Cardiac muscle cell (in vitro differentiated cells and primary cell): ENCODE data around the gene EEPD1. TPM values are rescaled to one million over a fixed set of nuclear protein-coding genes. Genes with fewer than 3 reads are reported as not detected.

Experiments
- DNase-seq, 2 donors: peaks; one replicate each; pipeline versions ENCODE4 v3.0.0 to v3.0.0-alpha.2; 2010 to 2017; ENCODE audit warnings: low read depth in 1 of 2, low spot score in 1 of 2
- H3K27ac ChIP-seq: fragments of 200-600 bp; sonication (generic); 2 replicates; pipeline ENCODE4 v1.5.1; 2016
- H3K27me3 ChIP-seq: fragments of 200-600 bp; sonication (generic); 2 replicates; pipeline ENCODE4 v1.6.0; 2016; ENCODE audit warnings: control low read depth
- H3K36me3 ChIP-seq: fragments of 200-600 bp; sonication (generic); 2 replicates; pipeline ENCODE4 v1.5.1; 2016; ENCODE audit warnings: control low read depth
- H3K4me1 ChIP-seq: fragments of 200-600 bp; sonication (generic); 2 replicates; pipeline ENCODE4 v1.8.1; 2017; ENCODE audit warnings: low read depth, mild to moderate bottlenecking, mixed run types
- H3K4me3 ChIP-seq: fragments of 200-600 bp; sonication (generic); 2 replicates; pipeline ENCODE4 v1.5.1; 2016; ENCODE audit warnings: mild to moderate bottlenecking
- H3K9me3 ChIP-seq: fragments of 200-600 bp; sonication (generic); 2 replicates; pipeline ENCODE4 v1.5.1; 2017; ENCODE audit warnings: low read depth, mild to moderate bottlenecking, control low read depth
- polyA plus RNA-seq: library from polyadenylated mRNA; unstranded; fragments of >200 nt; fragmentation: Nextera tagmentation; extraction: Ambion mirVana; gene quantifications from 2 replicates; pipeline ENCODE4 v1.2.1, GENCODE V29; 2016
- total RNA-seq: library from RNA; depleted of rRNA; stranded (reverse); fragments of >200 nt; gene quantifications from 2 replicates; pipeline ENCODE4 v1.2.3, GENCODE V29; 2016
- TF ChIP-seq, protein P1 (sequence below): IDR thresholded peaks from 2 replicates; pipeline ENCODE4 v1.5.1; 2012; ENCODE audit warnings: low read depth, mild to moderate bottlenecking, low read length

EEPD1 gene
- total and polyA plus RNA-seq, 2 experiments from 2014 or later, result 4.8 to 11.9 TPM

DNA sequence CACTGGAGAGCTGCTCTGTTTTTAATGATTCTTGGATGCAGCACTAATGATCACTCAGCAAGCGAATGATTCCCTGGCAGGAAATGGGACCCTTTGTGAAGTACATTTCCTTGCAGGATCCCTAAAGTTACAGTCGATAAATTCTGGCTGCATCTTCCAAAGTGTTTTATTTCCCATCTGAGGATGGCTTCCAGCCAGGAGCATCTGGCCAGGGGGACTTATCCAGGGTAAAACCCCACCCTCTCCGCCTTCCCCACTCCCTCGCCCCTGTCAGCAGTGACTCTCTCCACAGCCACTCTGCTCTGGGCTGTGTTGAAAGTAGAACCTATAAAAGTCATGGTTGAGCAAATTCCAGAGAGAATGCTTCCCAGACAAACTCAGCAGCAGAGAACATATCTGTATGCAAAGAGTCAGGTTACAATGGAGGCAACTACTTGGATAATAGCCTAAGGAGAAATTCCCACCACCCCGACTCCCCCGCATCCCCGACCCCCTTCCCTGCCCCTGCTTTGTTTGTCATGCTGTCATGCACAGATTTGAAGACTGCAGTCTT is 125.6 kb downstream of the EEPD1 start:
- TF ChIP-seq, protein P1, sequence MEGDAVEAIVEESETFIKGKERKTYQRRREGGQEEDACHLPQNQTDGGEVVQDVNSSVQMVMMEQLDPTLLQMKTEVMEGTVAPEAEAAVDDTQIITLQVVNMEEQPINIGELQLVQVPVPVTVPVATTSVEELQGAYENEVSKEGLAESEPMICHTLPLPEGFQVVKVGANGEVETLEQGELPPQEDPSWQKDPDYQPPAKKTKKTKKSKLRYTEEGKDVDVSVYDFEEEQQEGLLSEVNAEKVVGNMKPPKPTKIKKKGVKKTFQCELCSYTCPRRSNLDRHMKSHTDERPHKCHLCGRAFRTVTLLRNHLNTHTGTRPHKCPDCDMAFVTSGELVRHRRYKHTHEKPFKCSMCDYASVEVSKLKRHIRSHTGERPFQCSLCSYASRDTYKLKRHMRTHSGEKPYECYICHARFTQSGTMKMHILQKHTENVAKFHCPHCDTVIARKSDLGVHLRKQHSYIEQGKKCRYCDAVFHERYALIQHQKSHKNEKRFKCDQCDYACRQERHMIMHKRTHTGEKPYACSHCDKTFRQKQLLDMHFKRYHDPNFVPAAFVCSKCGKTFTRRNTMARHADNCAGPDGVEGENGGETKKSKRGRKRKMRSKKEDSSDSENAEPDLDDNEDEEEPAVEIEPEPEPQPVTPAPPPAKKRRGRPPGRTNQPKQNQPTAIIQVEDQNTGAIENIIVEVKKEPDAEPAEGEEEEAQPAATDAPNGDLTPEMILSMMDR, result no peak
- Histone ChIP-seq H3K9me3 (no peaks in the 10 kb centered on the region), H3K4me3 (no peak overlapping the region), H3K27me3 (no peaks in the 10 kb centered on the region), H3K27ac (no peak overlapping the region), H3K36me3 (no peaks in the 10 kb centered on the region), H3K4me1 (peaks cover 15% of the 10 kb centered on the region)
- peak; percentile 42 to 73 for DNase-seq

DNA sequence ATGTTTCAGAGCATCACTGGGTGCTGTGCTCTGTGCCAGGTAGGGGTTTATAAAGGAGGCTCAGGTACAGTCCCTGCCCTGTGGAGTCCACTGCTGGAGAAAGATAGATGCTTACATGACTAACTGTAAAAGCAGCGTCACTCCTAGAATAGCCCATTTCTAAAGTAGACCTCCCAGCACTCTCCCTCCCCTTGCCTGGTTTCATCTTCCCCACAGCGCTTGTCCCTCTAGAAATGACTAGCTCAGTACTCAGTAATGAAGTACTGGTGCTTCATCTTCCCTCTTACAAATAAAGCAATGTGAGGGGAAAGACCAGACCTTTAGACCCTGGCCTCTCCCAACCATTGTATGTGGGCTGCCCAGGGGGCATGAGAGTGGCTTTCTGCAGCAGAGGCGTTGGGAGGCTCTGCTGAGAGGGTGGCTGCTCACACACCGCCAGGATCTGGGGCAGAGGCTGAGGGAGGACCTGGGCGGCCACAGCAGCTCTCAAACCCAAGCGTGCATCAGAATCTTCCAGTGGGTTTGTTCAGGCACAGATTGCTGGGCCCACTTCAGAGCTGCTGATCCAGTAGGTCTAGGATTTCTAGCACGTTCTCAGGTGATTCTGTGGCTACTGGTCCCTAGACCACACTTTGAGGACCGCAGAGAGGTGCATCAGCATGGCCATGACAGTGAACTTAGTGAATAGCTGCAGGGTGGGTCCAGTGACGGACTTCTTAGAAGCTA is 126.3 kb downstream of the EEPD1 start:
- TF ChIP-seq, protein P1, result no peak
- DNase-seq, result no peak
- H3K4me1 ChIP-seq, result peaks cover 15% of the 10 kb centered on the region
- H3K4me3 ChIP-seq, result no peak overlapping the region
- H3K36me3 ChIP-seq, result no peaks in the 10 kb centered on the region
- no peaks in the 10 kb centered on the region for H3K27me3 ChIP-seq
- no peaks in the 10 kb centered on the region for H3K9me3 ChIP-seq
- no peak overlapping the region for H3K27ac ChIP-seq

DNA sequence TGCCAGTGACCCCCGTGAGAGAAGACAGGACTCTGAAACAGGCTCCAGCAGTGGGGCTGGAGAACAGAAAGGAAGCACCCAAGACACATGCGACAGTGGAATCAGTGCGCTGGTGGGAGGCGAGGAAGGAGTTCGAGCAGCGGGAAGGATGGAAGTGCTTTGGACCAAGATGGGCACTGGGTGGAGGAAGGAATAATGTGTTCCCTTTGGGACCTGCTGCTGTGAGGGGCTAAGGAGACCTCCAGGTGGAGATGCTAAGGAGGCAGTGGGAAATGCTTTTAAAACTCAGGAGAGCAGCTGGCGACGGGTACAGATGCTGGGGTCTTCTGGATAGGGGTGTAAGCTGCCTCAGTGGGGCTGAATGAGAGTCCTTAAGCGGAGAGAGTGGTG is 126.9 kb downstream of the EEPD1 start:
- peaks cover 15% of the 10 kb centered on the region for H3K4me1 ChIP-seq
- no peaks in the 10 kb centered on the region for H3K27me3 ChIP-seq
- H3K9me3 ChIP-seq, result no peaks in the 10 kb centered on the region
- no peak for DNase-seq
- H3K27ac ChIP-seq, result no peak overlapping the region
- TF ChIP-seq, protein P1, result no peak
- H3K36me3 ChIP-seq, result no peaks in the 10 kb centered on the region
- no peak overlapping the region for H3K4me3 ChIP-seq

DNA sequence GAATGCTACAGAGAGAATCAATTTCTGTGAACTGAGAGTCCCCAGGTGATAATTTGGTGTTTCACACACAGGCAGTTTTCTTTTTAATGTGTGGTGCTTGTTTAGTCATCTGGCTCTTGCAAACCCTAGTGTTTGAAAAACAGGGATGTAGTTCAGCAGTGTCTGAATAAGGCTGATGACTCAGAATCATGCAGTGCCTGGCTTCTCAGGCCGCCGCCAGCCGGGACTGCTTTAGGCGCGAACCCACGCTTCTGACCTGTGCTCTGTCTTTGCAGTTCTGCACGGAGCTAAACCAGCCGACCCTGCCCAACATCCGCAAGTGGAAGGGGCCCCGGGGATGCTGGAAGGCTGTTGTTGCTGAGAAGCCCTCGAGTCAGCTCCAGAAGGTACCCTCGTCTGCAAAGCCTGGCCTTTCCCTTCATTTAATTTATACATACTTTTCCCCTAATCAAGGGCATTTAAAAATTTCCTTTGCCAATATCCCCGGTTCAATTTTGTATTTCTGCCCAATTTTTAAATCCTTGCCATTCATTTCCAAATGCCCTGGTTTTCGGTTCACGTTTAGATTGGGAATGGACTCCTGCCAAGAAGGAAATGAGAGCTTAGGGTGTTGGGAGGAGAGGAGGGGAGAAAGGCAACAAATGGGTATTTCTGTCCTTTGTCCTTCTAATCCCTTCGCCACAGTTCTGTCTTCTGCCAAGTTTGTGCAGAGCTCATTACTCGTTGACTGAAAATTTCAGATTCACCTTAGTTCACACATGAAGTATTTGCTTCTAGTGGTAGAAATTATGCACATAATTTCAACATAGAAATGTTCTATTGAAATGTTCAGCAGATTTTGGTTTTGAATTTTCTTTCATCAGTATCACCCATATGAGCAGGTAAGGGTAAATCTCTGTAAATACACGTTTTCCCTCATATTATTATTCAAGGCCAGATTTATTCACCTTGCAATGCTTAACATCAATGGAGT is 128.1 kb downstream of the EEPD1 start:
- Histone ChIP-seq H3K27me3 (no peaks in the 10 kb centered on the region), H3K36me3 (no peaks in the 10 kb centered on the region), H3K4me3 (no peak overlapping the region), H3K27ac (no peak overlapping the region), H3K4me1 (peaks cover 15% of the 10 kb centered on the region), H3K9me3 (no peaks in the 10 kb centered on the region)
- DNase-seq, result peak; percentile 45 to 79
- TF ChIP-seq, protein P1, result peak; percentile 3

DNA sequence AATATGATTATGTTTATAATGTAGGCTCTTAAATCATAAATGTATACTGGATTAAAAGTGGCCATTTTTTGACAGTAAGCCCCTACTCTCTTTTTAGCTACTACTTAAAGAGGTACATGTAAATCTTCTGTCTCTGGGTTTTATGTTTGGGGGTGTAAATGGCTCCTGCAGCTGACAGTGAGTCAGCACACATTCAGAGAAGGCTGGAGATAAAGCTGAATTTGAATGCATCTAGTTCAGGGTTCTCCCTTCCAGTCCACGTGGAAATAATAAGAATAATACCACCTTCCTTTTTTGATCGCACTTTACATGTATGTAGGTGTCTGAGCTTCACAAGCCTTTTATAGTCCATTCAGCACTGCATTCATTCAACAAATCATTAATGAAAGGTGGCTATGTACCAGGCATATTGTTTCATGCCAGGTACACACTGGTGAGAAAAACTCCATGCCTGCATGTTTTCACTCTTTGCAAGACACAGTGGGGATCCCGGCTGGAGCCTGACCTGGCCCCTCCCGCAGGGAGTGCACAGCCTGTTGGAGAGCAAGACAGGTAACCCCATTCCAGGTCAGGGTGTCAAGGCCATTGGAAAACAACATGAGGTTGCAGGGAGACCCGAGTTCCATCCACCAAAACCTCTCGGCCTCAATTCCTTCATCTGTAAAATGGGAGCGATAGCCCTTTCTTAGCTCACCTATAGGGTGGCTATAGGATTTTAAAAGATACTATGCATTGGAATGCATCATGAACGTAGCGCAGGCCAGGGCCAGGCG is 129.1 kb downstream of the EEPD1 start:
- no peak for DNase-seq
- TF ChIP-seq, protein P1, result no peak
- H3K27ac ChIP-seq, result no peak overlapping the region

More for the DNA sequence above, 129.1 kb downstream of the EEPD1 start:
- no peaks in the 10 kb centered on the region for H3K9me3 ChIP-seq
- no peaks in the 10 kb centered on the region for H3K27me3 ChIP-seq
- no peak overlapping the region for H3K4me3 ChIP-seq
- H3K4me1 ChIP-seq, result peaks cover 15% of the 10 kb centered on the region
- no peaks in the 10 kb centered on the region for H3K36me3 ChIP-seq
